Measurements from ENCODE around the gene QRICH2.

DNA sequence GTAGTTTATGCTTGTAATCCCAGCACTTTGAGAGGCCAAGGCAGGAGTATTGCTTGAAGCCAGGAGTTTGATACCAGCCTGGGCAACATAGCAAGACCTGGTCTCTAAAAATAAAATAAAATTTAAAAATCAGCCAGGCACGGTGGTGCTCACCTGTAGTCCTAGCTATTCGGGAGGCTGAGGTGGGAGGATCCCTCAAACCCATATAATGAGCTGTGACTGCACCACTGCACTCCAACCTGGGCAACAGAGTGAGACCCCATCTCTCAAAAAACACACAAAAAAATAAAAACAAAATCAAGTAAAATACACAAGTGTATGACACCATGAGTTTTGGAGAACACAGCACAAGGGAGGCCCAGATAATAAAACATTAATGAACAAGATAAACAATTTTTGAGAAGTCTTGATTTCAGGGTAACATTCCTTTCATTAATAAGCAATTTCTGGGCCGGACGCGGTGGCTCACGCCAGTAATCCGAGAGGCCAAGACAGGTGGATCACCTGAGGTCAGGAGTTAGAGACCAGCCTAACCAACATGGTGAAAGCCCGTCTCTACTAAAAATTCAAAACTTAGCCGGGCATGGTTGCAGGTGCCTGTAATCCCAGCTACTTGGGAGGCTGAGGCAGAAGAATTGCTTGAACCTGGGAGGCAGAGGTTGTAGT lies 27.8 kb upstream of the QRICH2 start:
- TF ChIP-seq, protein P1, sequence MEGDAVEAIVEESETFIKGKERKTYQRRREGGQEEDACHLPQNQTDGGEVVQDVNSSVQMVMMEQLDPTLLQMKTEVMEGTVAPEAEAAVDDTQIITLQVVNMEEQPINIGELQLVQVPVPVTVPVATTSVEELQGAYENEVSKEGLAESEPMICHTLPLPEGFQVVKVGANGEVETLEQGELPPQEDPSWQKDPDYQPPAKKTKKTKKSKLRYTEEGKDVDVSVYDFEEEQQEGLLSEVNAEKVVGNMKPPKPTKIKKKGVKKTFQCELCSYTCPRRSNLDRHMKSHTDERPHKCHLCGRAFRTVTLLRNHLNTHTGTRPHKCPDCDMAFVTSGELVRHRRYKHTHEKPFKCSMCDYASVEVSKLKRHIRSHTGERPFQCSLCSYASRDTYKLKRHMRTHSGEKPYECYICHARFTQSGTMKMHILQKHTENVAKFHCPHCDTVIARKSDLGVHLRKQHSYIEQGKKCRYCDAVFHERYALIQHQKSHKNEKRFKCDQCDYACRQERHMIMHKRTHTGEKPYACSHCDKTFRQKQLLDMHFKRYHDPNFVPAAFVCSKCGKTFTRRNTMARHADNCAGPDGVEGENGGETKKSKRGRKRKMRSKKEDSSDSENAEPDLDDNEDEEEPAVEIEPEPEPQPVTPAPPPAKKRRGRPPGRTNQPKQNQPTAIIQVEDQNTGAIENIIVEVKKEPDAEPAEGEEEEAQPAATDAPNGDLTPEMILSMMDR (IDR thresholded peaks at IDR 0.05) = no peak
- no peak for TF ChIP-seq POLR2AphosphoS5 (IDR thresholded peaks at IDR 0.05)

All from gastroesophageal sphincter (tissue), 3 donors.